DND-41 (cell line): Measurements from ENCODE around the gene PAK5.

Experiments used
- ATAC-seq: fragments of 200-7000 bp; cut with Tn5 transposase; 3 replicates; pipeline ENCODE4 v1.9.1; 2021; ENCODE audit warnings: low read depth; ENCODE audit not compliant: insufficient read depth
- DNase-seq: peaks from one replicate; pipeline ENCODE4 v3.0.0-alpha.2; 2020
- H2AFZ ChIP-seq: 2 replicates; pipeline ENCODE4 v1.6.0; 2012; ENCODE audit warnings: low read depth, low read length
- H3K27ac ChIP-seq: 2 replicates; pipeline ENCODE4 v1.5.1; 2012; ENCODE audit warnings: low read length, inconsistent platforms
- H3K27me3 ChIP-seq: fragments of 200-600 bp; sonication (generic); 2 replicates; pipeline ENCODE4 v1.6.0; 2012; ENCODE audit warnings: low read length, mild to moderate bottlenecking, inconsistent platforms; ENCODE audit not compliant: insufficient read depth, poor library complexity
- H3K36me3 ChIP-seq: 2 replicates; pipeline ENCODE4 v1.5.1; 2012; ENCODE audit warnings: low read length, inconsistent platforms; ENCODE audit not compliant: insufficient read depth
- H3K4me1 ChIP-seq: 2 replicates; pipeline ENCODE4 v1.5.1; 2012; ENCODE audit warnings: mild to moderate bottlenecking, low read length; ENCODE audit not compliant: insufficient read depth
- H3K4me2 ChIP-seq: 2 replicates; pipeline ENCODE4 v1.6.0; 2012; ENCODE audit warnings: mild to moderate bottlenecking, moderate library complexity, low read length, inconsistent platforms; ENCODE audit not compliant: insufficient read depth
- H3K4me3 ChIP-seq, 2 experiments: fragments of 200-600 bp in 1 of 2; shearing (Covaris generic) in 1 of 2; 2 replicates each; pipeline ENCODE4 v1.5.1; 2012 to 2016; ENCODE audit warnings: inconsistent platforms in 2 of 2, low read length in 2 of 2, mild to moderate bottlenecking in 2 of 2, low read depth in 1 of 2, moderate library complexity in 1 of 2
- H3K79me2 ChIP-seq: 2 replicates; pipeline ENCODE4 v1.6.0; 2012; ENCODE audit warnings: low read length, inconsistent platforms; ENCODE audit not compliant: insufficient read depth
- H3K9ac ChIP-seq: 2 replicates; pipeline ENCODE4 v1.6.0; 2012; ENCODE audit warnings: low read depth, mild to moderate bottlenecking, inconsistent platforms, low read length, moderate library complexity
- H3K9me3 ChIP-seq: 2 replicates; pipeline ENCODE4 v1.5.1; 2012; ENCODE audit warnings: low read length, moderate library complexity, mild to moderate bottlenecking, inconsistent platforms; ENCODE audit not compliant: insufficient read depth, severe bottlenecking
- H4K20me1 ChIP-seq: 2 replicates; pipeline ENCODE4 v1.6.0; 2012; ENCODE audit warnings: low read length; ENCODE audit not compliant: insufficient read depth
- CTCF ChIP-seq: IDR thresholded peaks from 2 replicates; pipeline ENCODE4 v1.5.1; 2012; ENCODE audit warnings: borderline replicate concordance, low read length, moderate library complexity, mild to moderate bottlenecking; ENCODE audit not compliant: poor library complexity, severe bottlenecking; ENCODE audit errors: extremely low read depth
- EZH2 ChIP-seq: IDR thresholded peaks from 3 replicates; pipeline ENCODE4 v1.6.1; 2012; ENCODE audit warnings: borderline replicate concordance, low read depth, mild to moderate bottlenecking, moderate library complexity, low read length, inconsistent platforms; ENCODE audit not compliant: severe bottlenecking

PAK5 gene

GRCh38 chr20:9576695-9577094, 262.2 kb downstream of the PAK5 start:
- no peaks in the 10 kb centered on the region for H3K4me1 ChIP-seq
- TF ChIP-seq EZH2 (no peak), CTCF (no peak)
- H3K36me3 ChIP-seq, result no peaks in the 10 kb centered on the region

GRCh38 chr20:9575836-9576235, 263.0 kb downstream of the PAK5 start:
- Histone ChIP-seq H3K9me3 (no peaks in the 10 kb centered on the region), H3K4me3 (no peak overlapping the region), H3K27ac (no peak overlapping the region), H3K27me3 (no peaks in the 10 kb centered on the region), H3K36me3 (no peaks in the 10 kb centered on the region), H3K9ac (no peak overlapping the region), H2AFZ (no peak overlapping the region), H3K4me1 (no peaks in the 10 kb centered on the region), H3K79me2 (no peaks in the 10 kb centered on the region), H3K4me2 (no peak overlapping the region), H4K20me1 (no peaks in the 10 kb centered on the region)
- TF ChIP-seq EZH2 (no peak), CTCF (no peak)
- DNase-seq (no peak), ATAC-seq (no peak)

More at GRCh38 chr20:9576695-9577094, 262.2 kb downstream of the PAK5 start:
- H3K27ac ChIP-seq, result no peak overlapping the region
- no peak overlapping the region for H3K4me2 ChIP-seq
- H3K79me2 ChIP-seq, result no peaks in the 10 kb centered on the region
- no peaks in the 10 kb centered on the region for H3K9me3 ChIP-seq
- no peaks in the 10 kb centered on the region for H3K27me3 ChIP-seq
- ATAC-seq (no peak), DNase-seq (no peak)
- H4K20me1 ChIP-seq, result no peaks in the 10 kb centered on the region
- H3K9ac ChIP-seq, result no peak overlapping the region
- no peak overlapping the region for H2AFZ ChIP-seq
- no peak overlapping the region for H3K4me3 ChIP-seq

GRCh38 chr20:9574776-9575175, 264.1 kb downstream of the PAK5 start:
- Histone ChIP-seq H3K36me3 (no peaks in the 10 kb centered on the region), H3K9me3 (no peaks in the 10 kb centered on the region), H3K9ac (no peak overlapping the region), H3K79me2 (no peaks in the 10 kb centered on the region), H2AFZ (no peak overlapping the region), H3K27ac (no peak overlapping the region), H4K20me1 (no peaks in the 10 kb centered on the region), H3K4me2 (no peak overlapping the region), H3K27me3 (peaks cover 2% of the 10 kb centered on the region), H3K4me1 (no peaks in the 10 kb centered on the region), H3K4me3 (no peak overlapping the region)
- DNase-seq, result no peak
- no peak for ATAC-seq
- TF ChIP-seq CTCF, result no peak
- TF ChIP-seq EZH2, result no peak

- H3K27me3 ChIP-seq, result peaks cover 6% of the 10 kb centered on the region
- H3K9me3 ChIP-seq, result no peaks in the 10 kb centered on the region
- no peaks in the 10 kb centered on the region for H4K20me1 ChIP-seq
- H3K4me3 ChIP-seq, result no peak overlapping the region
- no peak overlapping the region for H3K4me2 ChIP-seq
- no peak overlapping the region for H2AFZ ChIP-seq
- H3K36me3 ChIP-seq, result no peaks in the 10 kb centered on the region
- no peak overlapping the region for H3K9ac ChIP-seq
- H3K79me2 ChIP-seq, result no peaks in the 10 kb centered on the region
- DNase-seq (no peak), ATAC-seq (no peak)
- no peaks in the 10 kb centered on the region for H3K4me1 ChIP-seq
- TF ChIP-seq EZH2 (no peak), CTCF (no peak)
- H3K27ac ChIP-seq, result no peak overlapping the region
Observed at GRCh38 chr20:9574181-9574580, 264.7 kb downstream of the PAK5 start.
